ENCODE data around the gene CDC42SE1.

CDC42SE1 gene

DNA sequence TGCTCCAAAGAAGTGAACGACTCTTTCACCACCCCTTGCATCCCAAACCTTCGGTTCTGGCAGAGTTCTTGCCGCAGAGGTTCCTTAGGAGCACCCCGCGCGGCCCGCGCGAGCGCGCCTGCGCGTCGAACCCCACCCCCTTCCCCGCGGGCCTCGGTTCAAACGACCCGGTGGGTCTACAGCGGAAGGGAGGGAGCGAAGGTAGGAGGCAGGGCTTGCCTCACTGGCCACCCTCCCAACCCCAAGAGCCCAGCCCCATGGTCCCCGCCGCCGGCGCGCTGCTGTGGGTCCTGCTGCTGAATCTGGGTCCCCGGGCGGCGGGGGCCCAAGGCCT lies 11.9 kb downstream of the CDC42SE1 start, which contains the start of gene C1orf56:
Gene C1orf56, plus strand, starts transcription at position 161 of the 334 bp plus-strand sequence. Its CDS starts 97 bp downstream, at position 258.
- in situ Hi-C loops (cut with HindIII; ENCODE audit: low sequenced_read_pairs) = no loop called here
- TF ChIP-seq, protein P1, sequence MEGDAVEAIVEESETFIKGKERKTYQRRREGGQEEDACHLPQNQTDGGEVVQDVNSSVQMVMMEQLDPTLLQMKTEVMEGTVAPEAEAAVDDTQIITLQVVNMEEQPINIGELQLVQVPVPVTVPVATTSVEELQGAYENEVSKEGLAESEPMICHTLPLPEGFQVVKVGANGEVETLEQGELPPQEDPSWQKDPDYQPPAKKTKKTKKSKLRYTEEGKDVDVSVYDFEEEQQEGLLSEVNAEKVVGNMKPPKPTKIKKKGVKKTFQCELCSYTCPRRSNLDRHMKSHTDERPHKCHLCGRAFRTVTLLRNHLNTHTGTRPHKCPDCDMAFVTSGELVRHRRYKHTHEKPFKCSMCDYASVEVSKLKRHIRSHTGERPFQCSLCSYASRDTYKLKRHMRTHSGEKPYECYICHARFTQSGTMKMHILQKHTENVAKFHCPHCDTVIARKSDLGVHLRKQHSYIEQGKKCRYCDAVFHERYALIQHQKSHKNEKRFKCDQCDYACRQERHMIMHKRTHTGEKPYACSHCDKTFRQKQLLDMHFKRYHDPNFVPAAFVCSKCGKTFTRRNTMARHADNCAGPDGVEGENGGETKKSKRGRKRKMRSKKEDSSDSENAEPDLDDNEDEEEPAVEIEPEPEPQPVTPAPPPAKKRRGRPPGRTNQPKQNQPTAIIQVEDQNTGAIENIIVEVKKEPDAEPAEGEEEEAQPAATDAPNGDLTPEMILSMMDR (IDR thresholded peaks at IDR 0.05; ENCODE audit: low read depth, low read length) = no peak
- peak; percentile 75 for DNase-seq (ENCODE audit: low read depth, low spot score)
- H3K4me3 ChIP-seq (ENCODE audit: low read depth, low read length) = peak within 1 kb of the TSS; percentile 70

DNA sequence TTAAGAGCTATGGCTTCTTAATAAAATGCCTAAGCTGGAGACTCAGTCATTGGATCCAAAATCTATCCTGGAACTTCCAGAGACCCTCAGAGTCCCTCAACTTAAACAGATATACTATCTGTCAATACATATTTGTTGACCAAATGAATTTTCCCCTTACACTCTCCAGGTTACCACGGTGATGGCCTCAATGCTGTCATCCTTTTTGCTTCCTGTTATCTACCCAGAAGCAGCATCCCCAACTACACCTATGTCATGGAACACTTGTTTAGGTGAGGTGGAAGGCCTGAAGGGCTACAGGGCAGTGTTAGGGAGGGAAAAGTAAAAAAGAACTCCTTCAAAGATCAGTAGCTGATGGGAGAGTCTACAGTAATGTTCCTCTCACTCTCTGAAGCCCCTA lies 16.3 kb downstream of the CDC42SE1 start:
- DNase-seq (ENCODE audit: low read depth, low spot score) = no peak
- in situ Hi-C loops (cut with HindIII; ENCODE audit: low sequenced_read_pairs) = no loop called here
- no peak overlapping the region for H3K4me3 ChIP-seq (ENCODE audit: low read depth, low read length)
- TF ChIP-seq, protein P1 (IDR thresholded peaks at IDR 0.05; ENCODE audit: low read depth, low read length) = no peak

DNA sequence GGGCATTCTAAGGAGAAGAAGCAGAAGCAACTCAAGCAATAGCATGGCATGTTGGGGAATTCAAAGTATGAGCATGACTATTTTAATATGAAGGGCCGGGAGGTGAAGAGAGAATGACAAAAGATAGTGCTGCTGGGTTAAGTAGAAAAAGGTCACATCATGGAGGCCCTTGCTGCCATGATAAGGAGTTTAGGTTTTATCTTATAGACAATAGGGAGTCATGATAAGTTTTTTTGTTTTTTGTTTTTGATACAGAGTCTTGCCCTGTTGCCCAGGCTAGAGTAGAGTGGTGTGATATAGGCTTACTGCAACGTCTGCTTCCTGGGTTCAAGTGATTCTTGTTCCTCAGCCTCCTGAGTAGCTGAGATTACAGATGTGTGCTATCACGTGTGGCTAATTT lies 19.9 kb downstream of the CDC42SE1 start:
- TF ChIP-seq, protein P1 (IDR thresholded peaks at IDR 0.05; ENCODE audit: low read depth, low read length) = no peak
- in situ Hi-C loops (cut with HindIII; ENCODE audit: low sequenced_read_pairs) = no loop called here
- no peak overlapping the region for H3K4me3 ChIP-seq (ENCODE audit: low read depth, low read length)
- DNase-seq (ENCODE audit: low read depth, low spot score) = no peak

DNA sequence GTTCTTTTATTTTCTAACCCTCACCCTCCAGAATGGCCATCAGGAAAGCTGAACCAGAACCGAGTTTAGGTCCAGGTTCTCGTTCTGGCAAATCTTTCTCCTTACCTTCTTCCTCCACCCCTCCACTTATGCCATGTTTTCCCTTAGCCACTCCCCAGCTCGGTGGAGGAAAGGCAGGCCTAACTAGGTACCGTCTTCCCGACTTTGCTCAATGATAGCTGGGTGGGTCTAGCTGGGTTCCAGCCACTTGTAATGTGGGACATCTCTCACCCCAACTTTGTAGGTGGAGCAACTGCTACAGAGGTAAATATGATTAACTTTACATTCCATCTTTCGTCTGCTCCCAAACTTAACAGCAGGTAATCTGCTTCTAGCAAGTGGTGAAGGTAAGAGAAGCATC lies 22.4 kb downstream of the CDC42SE1 start:
- TF ChIP-seq, protein P1 (IDR thresholded peaks at IDR 0.05; ENCODE audit: low read depth, low read length) = no peak
- no peak for DNase-seq (ENCODE audit: low read depth, low spot score)
- H3K4me3 ChIP-seq (ENCODE audit: low read depth, low read length) = no peak overlapping the region
- in situ Hi-C loops (cut with HindIII; ENCODE audit: low sequenced_read_pairs) = no loop called here

DNA sequence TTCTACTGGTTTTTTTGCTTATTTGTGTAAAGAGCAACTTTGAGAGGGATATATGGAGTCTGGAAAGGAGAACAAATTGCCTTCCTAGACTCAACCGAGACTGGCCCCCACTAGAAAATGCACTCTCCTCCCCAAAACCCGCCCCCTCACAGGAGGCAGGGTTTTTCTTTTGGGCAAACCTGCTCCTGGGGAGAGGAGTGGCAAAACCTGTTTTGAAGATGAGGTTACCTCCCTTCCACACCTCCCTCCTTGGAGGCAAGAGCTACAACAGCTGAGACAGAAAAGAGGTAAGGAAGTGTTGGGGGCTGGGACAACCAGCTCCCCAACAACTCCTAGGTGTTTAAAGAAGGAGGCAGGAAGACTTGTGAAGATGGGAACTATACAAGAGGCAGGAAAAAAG lies 23.1 kb downstream of the CDC42SE1 start, which contains the start of gene BNIPL:
Gene BNIPL, plus strand, starts transcription at position 231 of the 400 bp plus-strand sequence. Its CDS starts 140 bp downstream, at position 371.
- H3K4me3 ChIP-seq (ENCODE audit: low read depth, low read length) = no peak within 1 kb of the TSS
- DNase-seq (ENCODE audit: low read depth, low spot score) = no peak
- in situ Hi-C loops (cut with HindIII; ENCODE audit: low sequenced_read_pairs) = no loop called here
- TF ChIP-seq, protein P1 (IDR thresholded peaks at IDR 0.05; ENCODE audit: low read depth, low read length) = no peak

DNA sequence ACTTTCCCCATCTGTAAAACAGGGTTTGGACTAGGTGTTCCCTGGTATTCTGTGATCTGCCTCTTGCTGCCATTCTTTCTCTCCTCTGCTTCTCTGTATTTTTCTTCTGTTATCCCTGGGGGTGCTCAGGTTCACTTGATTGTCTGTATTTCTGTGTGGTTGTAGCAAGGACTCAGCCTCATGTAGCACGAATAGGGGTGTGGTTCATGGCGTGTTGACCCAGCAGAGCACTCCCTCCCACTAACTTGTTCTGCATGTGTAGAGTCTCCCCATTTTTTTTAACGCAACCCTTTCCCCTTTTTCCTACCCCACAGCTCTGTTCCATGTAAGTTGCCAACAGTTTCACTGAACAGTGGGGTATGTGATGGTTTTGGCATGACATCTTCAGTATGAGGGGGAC lies 24.3 kb downstream of the CDC42SE1 start:
- in situ Hi-C loops (cut with HindIII; ENCODE audit: low sequenced_read_pairs) = no loop called here
- TF ChIP-seq, protein P1 (IDR thresholded peaks at IDR 0.05; ENCODE audit: low read depth, low read length) = no peak
- no peak for DNase-seq (ENCODE audit: low read depth, low spot score)
- no peak overlapping the region for H3K4me3 ChIP-seq (ENCODE audit: low read depth, low read length)

DNA sequence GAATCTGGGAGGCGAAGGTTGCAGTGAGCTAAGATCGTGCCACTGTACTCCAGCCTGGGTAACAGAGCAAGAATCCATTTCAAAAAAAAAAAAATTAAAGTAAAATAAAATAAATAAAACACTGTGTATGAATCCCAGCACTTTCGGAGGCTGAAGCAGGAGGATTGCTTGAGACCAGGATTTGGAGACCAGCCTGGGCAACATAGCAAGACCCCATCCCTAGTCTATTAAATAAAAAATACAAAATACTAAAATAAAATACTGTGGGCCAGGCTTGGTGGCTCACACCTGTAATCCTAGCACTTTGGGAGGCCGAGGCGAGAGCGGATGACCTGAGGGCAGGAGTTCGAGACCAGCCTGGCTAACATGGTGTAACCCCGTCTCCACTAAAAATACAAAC lies 27.3 kb downstream of the CDC42SE1 start:
- H3K4me3 ChIP-seq (ENCODE audit: low read depth, low read length) = no peak overlapping the region
- in situ Hi-C loops (cut with HindIII; ENCODE audit: low sequenced_read_pairs) = no loop called here
- TF ChIP-seq, protein P1 (IDR thresholded peaks at IDR 0.05; ENCODE audit: low read depth, low read length) = no peak
- no peak for DNase-seq (ENCODE audit: low read depth, low spot score)

Data from astrocyte of the spinal cord (primary cell).